HG02642 (cell line): ENCODE measurements around the gene ID2.
A peak's percentile ranks its signal among the peaks of the same experiment; 100 is the strongest.

Source experiments
- ATAC-seq: cut with Tn5 transposase; IDR thresholded peaks from one replicate; pipeline ENCODE4 v1.9.1; 2021; ENCODE audit warnings: mild to moderate bottlenecking; ENCODE audit not compliant: unreplicated experiment, poor library complexity

Gene ID2

DNA sequence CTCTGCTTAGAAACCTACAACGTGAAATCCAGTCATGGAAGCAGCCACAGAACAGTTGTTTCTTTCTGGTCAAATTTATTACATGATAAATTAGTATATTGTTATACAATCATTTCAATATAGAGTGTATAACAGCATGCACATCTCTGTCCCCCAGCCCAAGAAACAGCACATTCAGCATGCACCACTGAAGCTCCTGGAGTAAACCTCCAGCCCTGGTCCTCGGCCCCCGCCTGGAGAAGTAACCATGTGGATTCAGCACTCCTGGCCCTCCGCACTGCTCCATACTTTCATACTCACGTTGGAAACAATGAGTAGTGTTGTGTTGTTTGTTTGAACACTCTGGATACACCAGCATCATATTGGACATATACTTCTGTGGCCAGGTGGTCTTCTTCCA, 15.3 kb upstream of the ID2 start:
- no peak for ATAC-seq

GRCh38 chr2:8667896-8668512, 13.9 kb upstream of the ID2 start:
- ATAC-seq = no peak

GRCh38 chr2:8669157-8669817, 12.6 kb upstream of the ID2 start:
- ATAC-seq = no peak

- no peak for ATAC-seq
These were observed 11.3 kb upstream of the ID2 start for GRCh38 chr2:8670580-8670979.

GRCh38 chr2:8671176-8671575, 10.7 kb upstream of the ID2 start:
- ATAC-seq = no peak

- ATAC-seq = no peak
These were observed 10.1 kb upstream of the ID2 start for GRCh38 chr2:8671802-8672201.

DNA sequence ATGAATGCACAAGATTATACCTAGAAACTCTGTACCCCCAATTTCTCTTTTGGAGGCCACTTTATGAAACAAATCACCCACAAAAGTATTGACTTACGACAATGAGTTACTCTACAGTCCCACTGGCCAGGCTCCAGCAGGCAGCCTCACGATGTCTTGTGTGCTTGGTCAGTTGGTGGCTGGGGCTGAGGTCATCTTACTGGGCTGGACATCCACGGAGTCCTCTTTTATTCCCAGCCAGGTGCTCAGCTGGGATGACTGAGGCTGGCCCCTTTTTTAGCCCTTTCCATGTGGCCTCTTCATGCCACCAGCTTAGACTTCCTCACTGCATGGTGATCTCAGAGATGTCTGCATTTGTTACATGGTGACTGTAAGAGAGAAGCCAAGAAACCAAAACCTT, 8.9 kb upstream of the ID2 start:
- no peak for ATAC-seq

DNA sequence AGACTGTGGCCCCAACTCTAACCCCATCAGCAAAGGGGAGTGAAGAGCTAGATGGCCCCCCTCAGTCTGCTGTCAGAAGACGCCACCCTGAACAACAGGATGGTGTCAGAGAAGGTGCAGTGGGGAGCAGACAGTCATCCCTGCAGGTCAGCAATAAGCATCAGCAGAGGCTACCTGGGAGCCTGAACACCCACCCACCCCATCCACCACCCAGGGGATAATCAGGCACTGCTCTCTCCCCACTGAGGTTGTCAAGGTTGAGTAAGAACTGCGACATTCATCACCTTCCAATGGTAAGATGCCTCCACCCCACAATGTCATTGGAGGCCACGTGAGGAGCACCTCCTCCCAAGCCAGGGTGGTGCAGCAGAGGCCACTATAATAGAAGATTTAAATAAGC, 8.5 kb upstream of the ID2 start:
- ATAC-seq = no peak

DNA sequence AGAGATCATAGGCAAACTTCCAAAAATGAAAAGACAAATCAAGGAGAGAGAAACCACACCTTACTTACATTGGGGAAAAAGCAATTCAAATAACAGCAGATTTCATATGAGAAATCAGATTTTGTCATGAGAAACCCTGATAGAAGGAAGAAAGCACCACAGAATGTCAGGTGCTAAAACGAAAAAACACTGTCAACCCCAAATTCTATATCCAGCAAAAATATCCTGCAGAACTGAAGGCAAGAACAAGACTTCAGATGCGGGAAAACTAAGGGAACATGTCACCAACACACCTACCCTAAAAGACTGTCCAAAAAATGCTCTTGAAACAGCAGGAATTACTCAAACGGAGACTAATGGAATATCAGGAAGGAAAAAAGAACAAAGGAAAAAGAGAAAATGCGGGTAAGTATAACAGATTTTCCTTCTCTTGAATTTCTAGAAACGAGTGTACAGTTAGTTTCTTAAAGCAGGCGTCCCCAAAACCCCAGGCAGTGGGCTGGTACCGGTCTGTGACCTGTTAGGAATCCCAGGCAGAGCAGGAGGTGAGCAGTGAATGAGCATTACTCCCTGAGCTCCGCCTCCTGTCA, 7.3 kb upstream of the ID2 start:
- ATAC-seq = no peak

DNA sequence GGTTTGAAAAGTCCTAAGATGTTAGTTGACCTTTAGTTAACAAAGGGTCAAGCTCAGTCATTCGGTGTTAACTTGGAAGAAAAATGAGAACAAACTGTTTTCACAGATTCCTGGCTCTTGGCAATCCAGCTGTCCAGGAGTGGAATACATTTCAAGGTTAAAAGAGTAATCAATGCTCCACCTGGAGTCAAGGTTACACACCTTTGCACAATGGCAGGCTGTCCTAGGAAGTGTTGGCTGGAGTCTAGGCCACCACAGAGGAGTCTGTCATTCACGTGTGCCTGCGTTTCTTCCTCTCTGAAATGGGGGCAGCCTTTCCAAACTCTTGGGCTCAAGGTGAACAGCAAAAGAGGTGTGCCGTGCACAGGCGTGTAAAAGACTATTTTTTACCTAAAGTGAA, 6.3 kb upstream of the ID2 start:
- ATAC-seq = no peak

- no peak for ATAC-seq
These were observed 5.5 kb upstream of the ID2 start for GRCh38 chr2:8676191-8676920.

DNA sequence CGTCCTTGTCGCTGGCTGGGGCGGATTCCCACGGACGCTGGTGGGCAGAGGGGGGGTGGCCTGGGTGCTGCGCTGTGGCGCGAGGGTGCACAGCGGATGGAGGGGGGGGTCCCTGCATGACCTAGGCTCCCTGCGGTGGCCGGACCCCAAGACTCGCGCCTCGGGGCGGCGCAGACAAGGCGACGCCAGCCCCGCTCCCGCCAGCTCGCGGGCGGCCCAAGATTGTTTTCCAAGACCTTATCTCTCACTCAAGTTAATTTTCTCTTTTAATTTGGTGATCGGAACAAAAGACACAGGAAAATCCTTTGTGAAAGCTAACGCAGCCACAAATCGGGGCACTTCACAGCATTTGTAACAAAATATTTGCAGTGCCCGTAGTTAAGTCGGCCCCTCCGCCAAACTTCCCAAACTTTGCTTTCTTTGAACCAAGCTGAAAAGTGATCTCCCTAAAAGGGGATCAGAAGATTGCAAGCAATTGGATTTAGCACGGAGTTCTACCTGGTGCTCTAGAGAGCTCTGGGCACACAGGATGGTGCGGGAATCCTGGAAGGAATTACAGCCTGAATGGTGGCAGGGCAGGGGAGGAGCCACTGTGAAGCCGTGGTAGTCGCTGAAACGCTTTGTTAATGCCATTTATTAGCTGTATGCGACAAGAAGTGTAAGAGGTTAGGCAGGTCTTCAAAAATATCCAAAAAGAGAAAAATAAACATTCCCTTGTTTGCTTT, 4.8 kb upstream of the ID2 start:
- no peak for ATAC-seq

- no peak for ATAC-seq
These were observed 3.9 kb upstream of the ID2 start for GRCh38 chr2:8677646-8678592.

- ATAC-seq = peak; percentile 67
These were observed 2.9 kb upstream of the ID2 start for GRCh38 chr2:8678731-8679566.

- ATAC-seq = no peak
These were observed 2.4 kb upstream of the ID2 start for GRCh38 chr2:8679567-8679826.

DNA sequence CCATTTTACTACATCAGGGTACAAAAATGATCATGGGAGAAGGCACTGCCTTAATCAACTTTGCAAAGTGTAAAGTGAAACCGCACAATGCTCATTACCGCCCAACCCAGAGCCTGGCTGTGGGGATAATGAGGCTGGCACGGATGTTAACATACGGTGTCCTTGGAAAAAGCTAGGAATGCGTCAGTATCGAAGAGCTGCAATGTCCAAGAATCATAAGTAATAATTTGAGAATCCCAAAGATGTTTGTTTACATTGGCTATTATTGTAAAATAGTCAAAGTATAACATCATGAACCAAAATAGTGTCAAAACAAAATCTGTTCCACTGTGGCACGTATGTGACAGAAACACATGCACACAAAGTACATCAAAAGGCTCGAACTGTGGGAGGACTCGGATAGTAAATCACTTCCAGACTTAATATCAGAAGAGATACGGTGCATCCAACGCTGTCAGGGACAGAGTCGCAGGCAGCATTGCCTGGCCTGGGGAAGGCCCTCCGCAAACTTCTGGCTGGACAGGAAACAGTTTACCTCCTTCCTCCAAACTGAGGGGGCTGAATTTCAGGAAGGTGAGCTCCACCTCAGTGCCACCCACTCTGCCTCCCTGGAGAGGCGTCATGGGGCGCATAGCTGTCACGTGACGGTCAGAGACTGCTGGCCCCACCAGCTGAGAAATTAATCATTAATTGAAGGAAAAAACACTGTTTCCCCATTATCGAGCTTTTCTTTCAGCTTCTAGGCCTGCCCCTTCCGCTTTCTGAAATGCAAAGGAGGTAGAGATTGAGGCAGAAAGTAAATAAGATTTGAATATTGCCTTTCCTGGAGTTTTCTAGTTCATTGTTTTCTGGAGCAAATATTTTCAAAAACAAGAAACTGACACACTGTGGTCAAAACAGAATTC, 1.8 kb upstream of the ID2 start:
- no peak for ATAC-seq

- ATAC-seq = no peak
These were observed 765 bp upstream of the ID2 start for GRCh38 chr2:8680822-8681760.
